H9 (cell line): Measurements from ENCODE around the gene CBFA2T2. TPM values are rescaled to one million over a fixed set of nuclear protein-coding genes. Genes with fewer than 3 reads are reported as not detected.

Experiments
- DNase-seq: peaks from one replicate; pipeline ENCODE4 v3.0.0-alpha.2; 2017
- H2AFZ ChIP-seq: one replicate; pipeline ENCODE4 v1.6.1; 2013; ENCODE audit warnings: mild to moderate bottlenecking, low read length, control low read depth, moderate library complexity
- H2AK5ac ChIP-seq: 2 replicates; pipeline ENCODE4 v1.6.1; 2013; ENCODE audit warnings: low read length, control low read depth, mixed read lengths; ENCODE audit not compliant: insufficient read length
- H2BK120ac ChIP-seq: one replicate; pipeline ENCODE4 v1.6.1; 2013; ENCODE audit warnings: low read depth, mild to moderate bottlenecking, low read length, control low read depth, inconsistent platforms; ENCODE audit not compliant: poor library complexity, severe bottlenecking
- H2BK12ac ChIP-seq: 2 replicates; pipeline ENCODE4 v1.6.1; 2013; ENCODE audit warnings: low read length, control low read depth, mixed read lengths, low read depth; ENCODE audit not compliant: insufficient read length
- H2BK15ac ChIP-seq: 2 replicates; pipeline ENCODE4 v1.6.1; 2013; ENCODE audit warnings: low read depth, low read length, control low read depth
- H2BK20ac ChIP-seq: one replicate; pipeline ENCODE4 v1.6.1; 2013; ENCODE audit warnings: low read depth, mild to moderate bottlenecking, low read length, control low read depth, inconsistent platforms; ENCODE audit not compliant: poor library complexity, severe bottlenecking
- H2BK5ac ChIP-seq: 2 replicates; pipeline ENCODE4 v1.6.1; 2013; ENCODE audit warnings: low read length, control low read depth, mixed read lengths; ENCODE audit not compliant: insufficient read length
- H3K14ac ChIP-seq: 2 replicates; pipeline ENCODE4 v1.6.1; 2013; ENCODE audit warnings: low read length, control low read depth; ENCODE audit not compliant: insufficient read depth
- H3K18ac ChIP-seq: 2 replicates; pipeline ENCODE4 v1.6.1; 2013; ENCODE audit warnings: low read depth, mild to moderate bottlenecking, mixed read lengths, low read length, control low read depth; ENCODE audit not compliant: insufficient read length
- H3K23ac ChIP-seq: 2 replicates; pipeline ENCODE4 v1.6.1; 2013; ENCODE audit warnings: low read length, control low read depth, mixed read lengths, low read depth; ENCODE audit not compliant: insufficient read length
- H3K23me2 ChIP-seq: 2 replicates; pipeline ENCODE4 v1.6.1; 2013; ENCODE audit warnings: low read depth, mild to moderate bottlenecking, mixed read lengths, low read length, control low read depth; ENCODE audit not compliant: insufficient read length, poor library complexity, severe bottlenecking
- H3K27ac ChIP-seq: 2 replicates; pipeline ENCODE4 v1.5.1; 2013; ENCODE audit warnings: low read length, control low read depth, mixed read lengths, low read depth; ENCODE audit not compliant: insufficient read length
- H3K27me3 ChIP-seq: 2 replicates; pipeline ENCODE4 v1.6.1; 2013; ENCODE audit warnings: low read length, control low read depth, inconsistent platforms; ENCODE audit not compliant: insufficient read depth
- H3K4ac ChIP-seq: 2 replicates; pipeline ENCODE4 v1.6.1; 2013; ENCODE audit warnings: low read depth, mild to moderate bottlenecking, control low read depth, inconsistent platforms, low read length, moderate library complexity
- H3K4me1 ChIP-seq: 2 replicates; pipeline ENCODE4 v1.6.1; 2013; ENCODE audit warnings: low read length, control low read depth, inconsistent platforms; ENCODE audit not compliant: insufficient read depth
- H3K4me2 ChIP-seq: 2 replicates; pipeline ENCODE4 v1.6.1; 2013; ENCODE audit warnings: low read length, control low read depth, mixed read lengths; ENCODE audit not compliant: insufficient read length, insufficient read depth
- H3K56ac ChIP-seq: 2 replicates; pipeline ENCODE4 v1.6.1; 2013; ENCODE audit warnings: low read depth, mild to moderate bottlenecking, mixed read lengths, low read length, control low read depth; ENCODE audit not compliant: insufficient read length
- H3K79me1 ChIP-seq: 2 replicates; pipeline ENCODE4 v1.6.1; 2013; ENCODE audit warnings: low read depth, mild to moderate bottlenecking, moderate library complexity, low read length, control low read depth, inconsistent platforms; ENCODE audit not compliant: insufficient read depth, poor library complexity, severe bottlenecking
- H3K79me2 ChIP-seq: 2 replicates; pipeline ENCODE4 v1.6.1; 2013; ENCODE audit warnings: low read length, control low read depth, inconsistent platforms; ENCODE audit not compliant: insufficient read depth
- H3K9ac ChIP-seq: 2 replicates; pipeline ENCODE4 v1.6.1; 2013; ENCODE audit warnings: low read length, control low read depth, mixed read lengths; ENCODE audit not compliant: insufficient read length; ENCODE audit errors: extremely low read depth
- H3K9me3 ChIP-seq: one replicate; pipeline ENCODE4 v1.6.1; 2013; ENCODE audit warnings: low read depth, low read length, inconsistent platforms; ENCODE audit not compliant: control insufficient read depth
- H3T11ph ChIP-seq: one replicate; pipeline ENCODE4 v1.6.1; 2013; ENCODE audit warnings: mild to moderate bottlenecking, low read length, control low read depth, inconsistent platforms
- H4K20me1 ChIP-seq: one replicate; pipeline ENCODE4 v1.6.1; 2013; ENCODE audit not compliant: control insufficient read depth, insufficient read length, insufficient read depth
- H4K5ac ChIP-seq: 2 replicates; pipeline ENCODE4 v1.6.1; 2013; ENCODE audit warnings: low read depth, mild to moderate bottlenecking, mixed read lengths, low read length, control low read depth; ENCODE audit not compliant: insufficient read length
- H4K8ac ChIP-seq: replicated peaks from 2 replicates; pipeline ENCODE4 v1.6.1; 2013; ENCODE audit warnings: low read length, control low read depth, mixed read lengths, low read depth; ENCODE audit not compliant: insufficient read length
- H4K91ac ChIP-seq: 2 replicates; pipeline ENCODE4 v1.6.1; 2013; ENCODE audit warnings: low read depth, mild to moderate bottlenecking, moderate library complexity, mixed read lengths, low read length, control low read depth; ENCODE audit not compliant: insufficient read length
- H3K27ac Mint-ChIP-seq, 3 experiments: 2 replicates in 2 of 3; 3 replicates in 1 of 3; pipeline ENCODE4 v1.8.0; 2020 to 2021; ENCODE audit warnings: mixed read lengths in 3 of 3, mild to moderate bottlenecking in 1 of 3, moderate library complexity in 1 of 3
- H3K27me3 Mint-ChIP-seq: 2 replicates; pipeline ENCODE4 v1.8.0; 2021; ENCODE audit warnings: low read depth, mild to moderate bottlenecking, moderate library complexity, mixed read lengths
- H3K36me3 Mint-ChIP-seq, 3 experiments: 2 replicates in 2 of 3; 3 replicates in 1 of 3; pipeline ENCODE4 v1.8.0; 2020 to 2021; ENCODE audit warnings: low read depth in 3 of 3, mixed read lengths in 3 of 3; ENCODE audit not compliant: insufficient read depth in 1 of 3
- H3K4me1 Mint-ChIP-seq, 2 experiments: 2 replicates each; pipeline ENCODE4 v1.8.0; 2020; ENCODE audit warnings: mixed read lengths in 2 of 2
- H3K4me3 Mint-ChIP-seq, 2 experiments: 2 replicates in 1 of 2; 3 replicates in 1 of 2; pipeline ENCODE4 v1.8.0; 2020 to 2021; ENCODE audit warnings: mild to moderate bottlenecking in 2 of 2, mixed read lengths in 2 of 2, moderate library complexity in 1 of 2
- H3K9me3 Mint-ChIP-seq, 2 experiments: 2 replicates in 1 of 2; 3 replicates in 1 of 2; pipeline ENCODE4 v1.8.0; 2020; ENCODE audit warnings: mild to moderate bottlenecking in 2 of 2, mixed read lengths in 2 of 2, moderate library complexity in 1 of 2
- WGBS: extraction: QIAGEN DNeasy Blood & Tissue Kit; methylation state at CpG from one replicate; pipeline ENCODE4 v1.1.7; 2013; ENCODE audit warnings: missing lambda C conversion rate, low lambda C conversion rate, mixed read lengths; ENCODE audit not compliant: insufficient read length; ENCODE audit errors: extremely low coverage; 5-methylcytosine and 5-hydroxymethylcytosine counted together
- total RNA-seq: library from RNA; stranded (reverse); gene quantifications from 2 replicates; pipeline ENCODE4 v1.2.1, GENCODE V29; 2021
- TF ChIP-seq, protein P1 (sequence below): fragments of 200-600 bp; sonication (generic); conservative IDR thresholded peaks from 3 replicates; pipeline ENCODE4 v1.8.0; 2021; ENCODE audit warnings: antibody characterized with exemption, mild to moderate bottlenecking

Gene CBFA2T2
- total RNA-seq, 1 experiment from 2014 or later: 11.2 TPM

DNA sequence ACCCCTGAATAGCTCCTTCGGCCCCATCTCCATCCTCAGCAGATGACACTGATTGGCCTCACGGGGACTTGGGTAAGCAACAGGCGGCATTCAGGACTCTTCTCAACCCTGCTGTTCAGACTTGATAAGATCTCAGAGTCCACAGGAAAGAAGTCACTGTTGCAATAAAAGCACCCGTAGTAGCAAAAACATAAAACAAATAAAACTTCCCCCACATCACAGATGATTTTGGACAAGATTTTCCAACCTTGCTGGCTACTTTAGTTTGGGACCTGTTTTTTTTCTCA lies 155.1 kb downstream of the CBFA2T2 start:
- Histone ChIP-seq H4K8ac (no peak overlapping the region), H2AK5ac (no peak overlapping the region), H3T11ph (no peak overlapping the region), H4K5ac (no peak overlapping the region), H3K23me2 (no peaks in the 10 kb centered on the region), H2BK12ac (no peak overlapping the region), H2BK20ac (no peak overlapping the region), H3K9me3 (no peaks in the 10 kb centered on the region), H3K4ac (no peak overlapping the region), H3K27ac (no peak overlapping the region), H3K79me2 (no peaks in the 10 kb centered on the region), H4K20me1 (no peaks in the 10 kb centered on the region), H3K23ac (no peak overlapping the region), H2BK120ac (no peak overlapping the region), H3K27me3 (no peaks in the 10 kb centered on the region), H3K79me1 (no peaks in the 10 kb centered on the region), H2AFZ (no peak overlapping the region), H2BK15ac (no peak overlapping the region), H3K18ac (no peak overlapping the region), H3K4me1 (no peaks in the 10 kb centered on the region), H2BK5ac (no peak overlapping the region), H3K9ac (no peak overlapping the region), H3K56ac (no peak overlapping the region), H3K4me2 (no peak overlapping the region), H4K91ac (no peak overlapping the region), H3K14ac (no peak overlapping the region)
- peaks cover 9 to 10% of the 10 kb centered on the region in 2 experiments for H3K4me1 Mint-ChIP-seq
- TF ChIP-seq, protein P1, sequence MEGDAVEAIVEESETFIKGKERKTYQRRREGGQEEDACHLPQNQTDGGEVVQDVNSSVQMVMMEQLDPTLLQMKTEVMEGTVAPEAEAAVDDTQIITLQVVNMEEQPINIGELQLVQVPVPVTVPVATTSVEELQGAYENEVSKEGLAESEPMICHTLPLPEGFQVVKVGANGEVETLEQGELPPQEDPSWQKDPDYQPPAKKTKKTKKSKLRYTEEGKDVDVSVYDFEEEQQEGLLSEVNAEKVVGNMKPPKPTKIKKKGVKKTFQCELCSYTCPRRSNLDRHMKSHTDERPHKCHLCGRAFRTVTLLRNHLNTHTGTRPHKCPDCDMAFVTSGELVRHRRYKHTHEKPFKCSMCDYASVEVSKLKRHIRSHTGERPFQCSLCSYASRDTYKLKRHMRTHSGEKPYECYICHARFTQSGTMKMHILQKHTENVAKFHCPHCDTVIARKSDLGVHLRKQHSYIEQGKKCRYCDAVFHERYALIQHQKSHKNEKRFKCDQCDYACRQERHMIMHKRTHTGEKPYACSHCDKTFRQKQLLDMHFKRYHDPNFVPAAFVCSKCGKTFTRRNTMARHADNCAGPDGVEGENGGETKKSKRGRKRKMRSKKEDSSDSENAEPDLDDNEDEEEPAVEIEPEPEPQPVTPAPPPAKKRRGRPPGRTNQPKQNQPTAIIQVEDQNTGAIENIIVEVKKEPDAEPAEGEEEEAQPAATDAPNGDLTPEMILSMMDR: no peak
- H3K27ac Mint-ChIP-seq: peak overlapping the region in 1 of 3 experiments; percentile 62; a peak in 1 of 7 replicates
- H3K27me3 Mint-ChIP-seq: no peaks in the 10 kb centered on the region; the same call in 1 of the 2 replicates
- peaks cover 15 to 52% (median 33%) of the 10 kb centered on the region in 3 experiments; a peak in 6 of 7 replicates for H3K36me3 Mint-ChIP-seq
- DNase-seq: no peak
- no CpG with 5 or more reads among the region's 4 CpGs for WGBS
- no peak overlapping the region for H3K4me3 Mint-ChIP-seq
- H3K9me3 Mint-ChIP-seq: no peaks in the 10 kb centered on the region
